HG02623 (cell line): ENCODE measurements around the gene RILPL2.
"Not testable (repeated sequence)": the region's sequence is repeated elsewhere in the genome, so short reads cannot be mapped to it uniquely, and the experiment has no call there.

Source experiments
- ATAC-seq: cut with Tn5 transposase; IDR thresholded peaks from one replicate; pipeline ENCODE4 v1.9.1; 2021; ENCODE audit warnings: moderate library complexity; ENCODE audit not compliant: unreplicated experiment

Gene RILPL2, protein sequence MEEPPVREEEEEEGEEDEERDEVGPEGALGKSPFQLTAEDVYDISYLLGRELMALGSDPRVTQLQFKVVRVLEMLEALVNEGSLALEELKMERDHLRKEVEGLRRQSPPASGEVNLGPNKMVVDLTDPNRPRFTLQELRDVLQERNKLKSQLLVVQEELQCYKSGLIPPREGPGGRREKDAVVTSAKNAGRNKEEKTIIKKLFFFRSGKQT

GRCh38 chr12:123436017-123436964 lies at the start of gene RILPL2:
TSS of gene RILPL2 (minus strand) at chr12:123436684. CDS start at chr12:123436420, 264 bp downstream.
- ATAC-seq = peak; percentile 70

GRCh38 chr12:123485756-123486155 lies 49.3 kb upstream of the RILPL2 start:
- ATAC-seq = no peak

- ATAC-seq = no peak
These were observed 47.2 kb upstream of the RILPL2 start for GRCh38 chr12:123483602-123484248.

DNA sequence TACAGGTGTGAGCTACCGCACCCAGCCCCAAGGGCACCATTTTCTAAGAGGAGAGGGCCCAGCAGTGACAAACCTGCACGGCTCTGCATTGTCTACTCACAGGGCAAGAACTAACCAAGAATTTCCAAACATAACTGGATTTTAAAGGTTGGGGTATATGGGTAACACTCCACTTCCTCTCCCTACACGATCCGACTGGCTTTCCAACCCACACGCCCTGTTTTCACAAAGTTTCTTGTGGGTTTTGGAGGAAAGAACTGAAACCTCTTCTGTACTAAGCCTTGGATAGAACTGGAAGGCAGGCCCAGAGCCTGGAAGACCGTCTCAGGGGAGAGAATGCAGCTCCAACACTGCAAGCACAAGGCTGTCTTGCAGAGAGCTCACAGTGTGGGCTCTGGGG lies 46.4 kb upstream of the RILPL2 start:
- ATAC-seq = no peak

DNA sequence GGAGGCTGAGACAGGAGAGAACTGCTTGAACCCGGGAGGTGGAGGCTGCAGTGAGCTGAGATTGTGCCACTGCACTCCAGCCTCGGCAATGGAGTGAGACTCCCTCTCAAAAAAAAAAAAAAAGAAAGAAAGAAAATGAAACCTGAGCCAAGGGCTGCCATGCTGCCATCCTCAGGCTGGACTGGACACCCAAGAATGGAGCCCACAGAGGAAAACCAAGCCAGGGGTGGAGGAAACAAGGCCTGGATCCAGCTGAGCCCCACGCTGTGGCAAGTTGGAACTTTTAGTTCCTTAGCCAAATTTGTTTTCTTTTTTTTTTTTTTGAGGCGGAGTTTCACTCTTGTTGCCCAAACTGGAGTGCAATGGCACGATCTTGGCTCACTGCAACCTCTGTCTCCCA lies 44.8 kb upstream of the RILPL2 start:
- not testable (repeated sequence) for ATAC-seq

DNA sequence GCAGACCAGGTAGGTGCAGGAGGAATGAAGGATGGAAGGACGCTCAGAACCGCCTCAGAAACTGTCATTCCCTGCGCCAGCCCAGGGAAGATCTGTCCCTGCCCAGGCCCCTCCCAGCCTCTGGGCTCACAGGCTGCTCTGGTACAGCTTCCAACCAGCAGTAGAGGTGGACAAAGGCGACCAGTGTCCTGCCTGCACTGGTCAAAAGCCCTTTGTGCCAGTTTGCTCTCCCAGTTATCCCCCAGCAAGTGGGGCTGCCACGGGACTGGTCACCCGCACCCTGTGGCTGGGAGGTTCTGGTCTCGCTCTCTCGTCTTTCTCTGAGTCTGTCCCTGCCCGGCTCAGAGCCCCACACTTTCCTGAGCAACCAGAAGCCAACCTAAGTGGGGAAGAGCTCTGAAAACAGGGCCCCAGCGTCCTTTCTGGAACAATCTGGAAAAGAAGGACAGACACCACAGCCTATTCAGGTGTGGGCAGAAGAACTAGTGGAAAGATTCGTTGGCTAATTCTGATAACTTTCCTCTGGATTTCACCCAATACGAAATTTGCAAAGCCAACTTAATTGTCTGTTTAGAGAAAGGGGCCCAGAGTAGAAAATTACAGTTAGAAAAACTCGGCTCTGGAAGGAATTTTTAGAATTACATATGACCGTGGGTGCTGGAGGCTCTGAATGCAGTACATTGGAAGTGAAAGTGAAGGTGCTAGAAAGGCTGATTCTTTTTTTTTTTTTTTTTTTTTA lies 43.1 kb upstream of the RILPL2 start:
- no peak for ATAC-seq

DNA sequence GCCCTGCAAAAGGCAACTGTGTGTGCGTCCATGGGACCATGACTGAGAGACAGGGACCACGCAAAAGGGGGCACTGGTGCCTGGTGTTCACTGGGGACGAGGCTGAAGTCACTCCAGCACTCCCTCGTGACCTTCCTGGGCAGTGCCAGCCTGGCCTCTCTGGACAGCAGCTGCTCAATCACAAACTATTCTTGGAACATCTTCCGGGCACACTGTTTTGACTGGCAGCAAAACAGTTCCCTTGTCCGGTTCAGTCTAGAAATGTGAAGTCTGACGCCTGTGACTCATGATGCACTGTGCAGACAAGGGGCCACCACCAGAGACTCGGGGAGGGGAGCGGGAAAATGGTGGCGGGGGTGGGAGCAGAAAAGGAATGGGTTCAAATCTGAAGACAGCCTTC lies 42.3 kb upstream of the RILPL2 start:
- ATAC-seq = no peak

DNA sequence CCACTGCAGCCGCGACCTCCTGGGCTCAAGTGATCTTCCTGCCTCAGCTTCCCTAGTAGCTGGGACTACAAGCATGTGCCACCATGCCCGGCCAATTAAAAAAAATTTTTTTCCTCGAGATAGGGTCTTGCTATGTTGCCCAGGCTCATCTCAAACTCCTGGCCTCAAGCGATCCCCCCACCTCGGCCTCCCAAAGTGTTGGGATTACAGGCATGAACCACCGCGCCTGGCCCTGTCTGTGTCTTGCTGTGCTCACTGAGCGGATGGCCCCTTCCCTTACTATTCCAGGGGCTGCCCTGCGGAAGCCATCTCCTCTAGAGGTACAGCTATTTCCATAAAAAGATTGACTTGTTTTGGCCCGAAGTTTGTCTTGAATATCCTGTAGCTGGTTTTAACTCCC lies 41.6 kb upstream of the RILPL2 start:
- no peak for ATAC-seq

GRCh38 chr12:123475246-123475703 lies 38.8 kb upstream of the RILPL2 start:
- no peak for ATAC-seq

DNA sequence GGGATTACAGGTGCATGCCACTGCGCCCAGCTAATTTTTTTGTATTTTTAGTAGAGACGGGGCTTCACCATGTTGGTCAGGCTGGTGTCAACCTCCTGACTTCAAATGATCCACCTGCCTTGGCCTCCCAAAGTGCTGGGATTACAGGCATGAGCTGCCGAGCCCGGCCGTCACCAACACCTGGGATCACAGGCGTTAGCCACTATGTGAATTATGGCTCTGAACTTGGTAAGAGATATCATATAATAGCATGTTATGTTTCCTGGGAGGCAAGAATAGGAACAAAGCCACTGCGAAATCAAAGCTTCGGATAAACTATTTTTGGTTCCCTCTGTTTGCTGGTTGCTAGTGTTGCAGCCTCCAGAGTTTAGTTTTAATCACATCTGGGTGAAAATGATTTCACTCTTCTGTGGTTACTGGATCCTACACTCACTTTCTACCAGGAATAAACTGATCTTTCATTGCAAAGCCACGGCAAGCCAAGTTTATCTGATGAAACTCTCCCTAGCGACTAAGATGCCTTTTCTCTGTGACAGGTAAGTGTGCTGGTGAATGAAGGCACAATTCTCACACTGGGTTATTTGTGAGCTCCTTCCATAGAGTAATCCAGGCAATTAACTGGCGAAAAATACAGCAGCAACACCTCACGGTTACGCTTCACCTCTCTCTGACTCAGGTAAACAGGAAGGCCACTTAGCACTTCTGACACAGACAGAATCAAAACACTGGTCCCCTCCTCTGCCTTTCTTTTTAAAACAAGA lies 38.2 kb upstream of the RILPL2 start:
- no peak for ATAC-seq

GRCh38 chr12:123472438-123472849 lies 36.0 kb upstream of the RILPL2 start:
- no peak for ATAC-seq

- ATAC-seq = no peak
These were observed 35.0 kb upstream of the RILPL2 start for GRCh38 chr12:123471374-123472068.

- ATAC-seq = no peak
These were observed 33.5 kb upstream of the RILPL2 start for GRCh38 chr12:123469978-123470377.

GRCh38 chr12:123468786-123469185 lies 32.3 kb upstream of the RILPL2 start:
- no peak for ATAC-seq

DNA sequence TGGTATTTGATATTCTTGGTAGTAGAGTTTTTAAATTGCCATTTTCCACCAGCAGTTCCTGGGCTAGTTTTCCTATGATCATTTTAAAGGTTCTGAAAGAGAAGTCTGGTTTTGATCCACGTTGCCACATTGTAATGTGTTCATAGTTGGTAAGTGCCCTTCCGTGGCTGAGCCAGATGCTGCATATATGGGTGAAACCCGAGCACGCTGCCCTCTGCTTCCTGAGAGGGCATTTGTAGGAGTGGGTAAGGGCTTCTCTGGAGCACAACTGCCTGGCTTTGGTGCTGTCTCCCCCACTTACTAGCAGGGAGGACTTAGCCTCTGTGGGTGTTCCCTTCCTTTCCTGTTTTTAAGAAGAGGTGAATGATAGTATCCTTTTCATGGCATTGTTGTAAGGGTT lies 28.6 kb upstream of the RILPL2 start:
- no peak for ATAC-seq

DNA sequence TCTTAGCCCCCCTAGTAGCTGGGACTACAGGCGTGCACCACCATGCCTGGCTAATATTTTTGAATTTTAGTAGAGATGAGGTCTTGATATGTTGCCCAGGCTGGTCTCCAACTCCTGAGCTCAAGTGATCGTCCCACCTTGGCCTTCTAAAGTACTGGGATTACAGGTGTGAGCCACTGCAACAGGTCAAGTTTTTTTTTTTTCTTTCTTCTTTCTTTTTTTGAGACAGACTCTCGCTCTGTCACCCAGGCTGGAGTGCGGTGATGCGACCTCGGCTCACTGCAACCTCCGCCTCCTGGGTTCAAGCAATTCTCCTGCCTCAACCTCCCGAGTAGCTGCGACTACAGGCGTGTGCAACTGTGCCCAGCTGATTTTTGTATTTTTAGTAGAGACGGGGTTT lies 26.7 kb upstream of the RILPL2 start:
- not testable (repeated sequence) for ATAC-seq

DNA sequence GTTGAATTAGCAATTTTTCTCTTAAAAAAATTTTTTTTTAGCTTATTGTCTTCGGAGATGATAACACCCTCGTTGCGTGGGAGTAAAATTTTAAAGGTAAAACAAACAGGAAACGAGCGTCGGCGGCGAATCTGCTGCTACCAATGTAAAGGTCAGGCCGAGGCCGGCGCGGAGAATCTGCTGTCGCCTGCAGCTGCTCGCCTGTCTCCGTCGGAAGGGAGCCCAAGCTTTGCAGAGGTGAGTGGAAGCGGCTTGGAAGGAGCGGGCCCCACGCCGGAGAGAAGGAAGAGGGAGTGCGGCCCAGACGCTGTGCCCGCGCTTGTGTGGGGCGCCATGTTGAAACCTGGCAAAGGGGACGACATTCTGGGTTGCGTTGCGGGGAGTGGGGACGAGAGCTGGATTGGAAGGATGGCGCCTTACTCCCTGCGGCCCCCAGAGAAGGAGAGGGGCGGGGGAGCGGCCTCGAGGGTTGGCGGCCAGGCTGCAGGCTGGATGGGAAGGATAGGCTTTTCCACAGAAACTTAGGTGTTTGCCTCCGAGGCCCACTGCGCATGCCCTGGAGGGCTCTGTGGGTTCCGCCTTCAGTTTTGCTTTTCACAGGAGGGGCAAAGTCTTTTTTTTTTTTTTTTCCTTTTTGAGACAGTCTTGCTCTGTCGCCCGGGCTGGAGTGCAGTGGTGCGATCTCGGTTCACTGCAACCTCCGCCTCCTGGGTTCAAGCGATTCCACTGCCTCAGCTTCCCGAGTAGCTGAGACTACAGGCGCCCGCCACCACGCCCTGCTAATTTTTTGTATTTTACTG lies 21.7 kb upstream of the RILPL2 start, which contains the start of gene SNRNP35:
SNRNP35 (plus strand) TSS at position 160 of the 800 bp plus-strand sequence. CDS start 7,402 bp downstream, outside the sequence.
- no peak for ATAC-seq

DNA sequence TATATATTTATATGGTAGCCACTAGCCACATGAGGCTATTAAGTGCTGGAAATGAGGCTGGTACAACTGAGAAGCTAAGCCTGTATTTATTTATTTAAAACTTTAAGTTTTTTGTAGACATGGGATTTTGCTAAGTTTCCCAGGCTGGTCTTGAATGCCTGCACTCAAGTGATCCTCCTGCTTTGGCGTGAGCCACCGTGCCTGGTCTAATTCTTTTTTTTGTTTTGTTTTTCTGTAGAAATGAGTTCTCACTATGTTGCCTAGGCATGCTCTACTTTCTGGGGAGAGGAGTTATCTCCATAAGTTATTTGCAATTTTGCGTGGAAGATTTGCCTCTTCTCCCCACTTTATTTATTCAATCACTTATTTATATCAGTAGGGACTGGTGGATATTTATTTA lies 16.7 kb upstream of the RILPL2 start:
- ATAC-seq = no peak

- not testable (repeated sequence) for ATAC-seq
These were observed 15.7 kb upstream of the RILPL2 start for GRCh38 chr12:123452276-123452550.
